A549 (cell line): ENCODE measurements around the gene SPC25. TPM values are rescaled to one million over a fixed set of nuclear protein-coding genes. Genes with fewer than 3 reads are reported as not detected.

Source experiments
- ATAC-seq, 2 experiments: fragments of 200-7000 bp in 1 of 2; fragments of >200 bp in 1 of 2; cut with Nextera tagmentation in 1 of 2; cut with Tn5 transposase in 1 of 2; 3 replicates each; pipeline versions ENCODE4 v1.8.0 to v1.9.1; 2018 to 2020; ENCODE audit warnings: mild to moderate bottlenecking in 1 of 2, moderate library complexity in 1 of 2
- CTCF ChIA-PET: fragments of 300-600 bp; sonication (Branson Sonifier 250); formaldehyde crosslinking; extraction: SDS; loops from one replicate; lab custom pipeline; 2021; ENCODE audit warnings: antibody characterized with exemption, inconsistent platforms; lab: Yijun Ruan, JAX
- POLR2A ChIA-PET: fragments of 350-600 bp; formaldehyde crosslinking; extraction: SDS; loops from one replicate; lab custom pipeline; 2021; ENCODE audit warnings: antibody characterized with exemption, inconsistent platforms; lab: Yijun Ruan, JAX
- DNase-seq, 2 experiments: peaks; one replicate each; pipeline versions ENCODE4 v3.0.0 to v3.0.0-alpha.2; 2011 to 2016; ENCODE audit warnings: low read depth in 1 of 2, low spot score in 1 of 2
- FAIRE-seq: peaks from 2 replicates; lab custom pipeline; 2011; peaks lifted over from hg19 to GRCh38; lab: Jason Lieb, UNC
- H3K27ac ChIP-seq, 2 experiments: fragments of >200 bp; sonication (Bioruptor Twin); formaldehyde crosslinking; 3 replicates each; pipeline ENCODE4 v1.5.1; 2016 to 2017
- H3K4me1 ChIP-seq: fragments of >200 bp; sonication (Bioruptor Twin); formaldehyde crosslinking; 3 replicates; pipeline ENCODE4 v1.6.1; 2016
- H3K4me2 ChIP-seq: fragments of >200 bp; sonication (Bioruptor Twin); formaldehyde crosslinking; 3 replicates; pipeline ENCODE4 v1.6.1; 2016
- H3K4me3 ChIP-seq: fragments of >200 bp; sonication (Bioruptor Twin); formaldehyde crosslinking; 3 replicates; pipeline ENCODE4 v1.5.1; 2016
- H3K9me3 ChIP-seq: fragments of >200 bp; sonication (Bioruptor Twin); formaldehyde crosslinking; 3 replicates; pipeline ENCODE4 v1.6.1; 2016
- FOXS1 ChIP-seq: fragments of 250-450 bp; sonication (Bioruptor Pico); IDR thresholded peaks from 2 replicates; pipeline ENCODE4 v1.5.0; 2020; ENCODE audit warnings: mild to moderate bottlenecking, moderate library complexity
- MAZ ChIP-seq: fragments of 150-350 bp; IDR thresholded peaks from 2 replicates; pipeline ENCODE4 v1.6.1; 2014; ENCODE audit warnings: antibody characterized with exemption, low read depth, low read length, borderline replicate concordance
- RARB ChIP-seq: fragments of 250-450 bp; sonication (Bioruptor Pico); IDR thresholded peaks from 2 replicates; pipeline ENCODE4 v1.8.0; 2021; ENCODE audit warnings: mild to moderate bottlenecking, moderate library complexity
- RCOR1 ChIP-seq: fragments of 150-350 bp; IDR thresholded peaks from 2 replicates; pipeline ENCODE4 v1.6.1; 2014; ENCODE audit warnings: antibody characterized with exemption, low read length, low read depth
- ZC3H11A ChIP-seq: fragments of 450-650 bp; IDR thresholded peaks from 2 replicates; pipeline ENCODE4 v1.6.1; 2014; ENCODE audit warnings: antibody characterized with exemption, mild to moderate bottlenecking
- WGBS: methylation state at CpG from one replicate; pipeline ENCODE4 v1.1.6; 2017; ENCODE audit errors: missing lambda C conversion rate; 5-methylcytosine and 5-hydroxymethylcytosine counted together
- polyA plus RNA-seq, 4 experiments: library from polyadenylated mRNA; depleted of rRNA in 3 of 4; stranded (reverse); fragments of >200 nt; fragmentation: RNase III in 1 of 4; extraction: RNeasy Plus Mini Kit Qiagen cat#74134 plus additional on column Dnase treatment in 1 of 4; gene quantifications; 2 replicates in 3 of 4; 3 replicates in 1 of 4; pipeline ENCODE4 v1.2.3, GENCODE V29; 2011 to 2017

Gene SPC25
- polyA plus RNA-seq, 2 of the 4 experiments (the other 2 are of a cell fraction) = 23.9 to 27.8 TPM

GRCh38 chr2:168821577-168821976 is 68.7 kb downstream of the SPC25 start:
- no peaks in the 10 kb centered on the region for H3K9me3 ChIP-seq
- DNase-seq (no peak), ATAC-seq (no peak), FAIRE-seq (no peak)
- 88% methylated on average over 8 of the region's 8 CpGs for WGBS
- no peak overlapping the region for H3K4me3 ChIP-seq
- peaks cover 3% of the 10 kb centered on the region; the same call in 2 of the 3 replicates for H3K4me1 ChIP-seq
- ChIA-PET POLR2A (no interaction called here), CTCF (interaction anchor here (1.5 kb wide), 1 partner anchor 100 kb away, joined by 4 read pairs; no protein-coding TSS in a partner anchor)
- no peak overlapping the region for H3K27ac ChIP-seq
- H3K4me2 ChIP-seq = no peak overlapping the region
- no peak for TF ChIP-seq FOXS1 (CRISPR knock-in tag)
- no peak for TF ChIP-seq RCOR1
- TF ChIP-seq ZC3H11A = no peak
- no peak for TF ChIP-seq RARB (CRISPR knock-in tag)
- TF ChIP-seq MAZ = no peak

Other genes starting within 250 kb of the SPC25 start
- gene NOSTRIN, start 87.8 kb downstream of the SPC25 start, polyA plus RNA-seq (2011; rRNA removed) = 9.7 and 11.7 TPM in 2 replicates
- gene NOSTRIN, start 87.8 kb downstream of the SPC25 start, polyA plus RNA-seq (2017; fragmentation: RNase III; extraction: RNeasy Plus Mini Kit Qiagen cat#74134 plus additional on column Dnase treatment) = 1.9 to 2.8 TPM (median 2.5 TPM) in 3 replicates
- not detected in 2 replicates for gene G6PC2, start 10.9 kb upstream of the SPC25 start, polyA plus RNA-seq (2011; rRNA removed)
- not detected in 3 replicates for gene G6PC2, start 10.9 kb upstream of the SPC25 start, polyA plus RNA-seq (2017; fragmentation: RNase III; extraction: RNeasy Plus Mini Kit Qiagen cat#74134 plus additional on column Dnase treatment)
- gene ABCB11, start 140.9 kb upstream of the SPC25 start, polyA plus RNA-seq (2011; rRNA removed) = 0.01 TPM in 1 of 2 replicates, not detected in the other
- 0.01 to 0.03 TPM in 2 of 3 replicates, not detected in the other for gene ABCB11, start 140.9 kb upstream of the SPC25 start, polyA plus RNA-seq (2017; fragmentation: RNase III; extraction: RNeasy Plus Mini Kit Qiagen cat#74134 plus additional on column Dnase treatment)
- 0.19 and 0.37 TPM in 2 replicates for gene DHRS9, start 179.1 kb upstream of the SPC25 start, polyA plus RNA-seq (2011; rRNA removed)
- gene DHRS9, start 179.1 kb upstream of the SPC25 start, polyA plus RNA-seq (2017; fragmentation: RNase III; extraction: RNeasy Plus Mini Kit Qiagen cat#74134 plus additional on column Dnase treatment) = 0.09 to 0.25 TPM (median 0.21 TPM) in 3 replicates